DMS53 treated with DMSO at 0.1 percent for 48 hours (cell line): Measurements from ENCODE around the gene SLC6A8.
"Not testable (repeated sequence)": the region's sequence is repeated elsewhere in the genome, so short reads cannot be mapped to it uniquely, and the experiment has no call there.

Experiments used
- DNase-seq: peaks from one replicate; lab custom pipeline; 2025; ENCODE audit not compliant: unreplicated experiment; lab: John Stamatoyannopoulos, UW

Gene SLC6A8

GRCh38 chrX:153671589-153672530 lies 15.9 kb upstream of the SLC6A8 start:
- no peak for DNase-seq

GRCh38 chrX:153672531-153673427 lies 14.9 kb upstream of the SLC6A8 start:
- DNase-seq = no peak

GRCh38 chrX:153673428-153674218 lies 14.1 kb upstream of the SLC6A8 start, which contains the start of gene PNCK:
Gene PNCK, minus strand, starts transcription at chrX:153673813. Its CDS starts 737 bp downstream, at chrX:153673076.
- no peak for DNase-seq

DNA sequence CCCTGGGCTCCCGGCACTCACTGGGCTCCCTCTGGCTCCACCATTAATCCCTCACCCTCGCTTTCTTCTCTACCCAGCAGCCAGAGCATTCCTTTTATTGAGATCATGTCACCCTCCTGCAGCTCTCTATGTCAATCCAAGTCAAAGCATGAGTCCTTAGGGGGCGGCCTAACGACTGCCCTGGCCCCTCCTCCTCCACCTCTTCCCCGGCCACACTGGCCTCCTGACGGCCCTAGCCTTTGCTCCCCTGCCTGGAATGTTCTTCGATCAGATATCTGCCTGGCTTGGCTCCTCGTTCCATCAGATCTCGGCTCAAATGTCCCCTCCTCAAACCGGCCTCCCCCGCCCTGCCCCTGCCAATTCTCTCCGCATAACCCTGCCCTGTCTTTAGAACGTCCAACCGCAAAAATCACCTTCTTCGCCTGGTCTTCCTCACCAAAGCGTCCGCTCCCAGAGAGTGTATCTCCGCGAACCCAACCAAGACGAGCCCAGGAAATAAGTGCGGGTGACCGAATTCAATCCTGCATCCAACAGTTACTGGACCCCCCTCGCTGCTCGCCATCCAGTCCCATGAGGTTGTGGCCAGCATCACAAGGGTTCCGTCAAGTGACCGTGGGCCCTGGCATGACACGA lies 13.4 kb upstream of the SLC6A8 start:
- DNase-seq = no peak

DNA sequence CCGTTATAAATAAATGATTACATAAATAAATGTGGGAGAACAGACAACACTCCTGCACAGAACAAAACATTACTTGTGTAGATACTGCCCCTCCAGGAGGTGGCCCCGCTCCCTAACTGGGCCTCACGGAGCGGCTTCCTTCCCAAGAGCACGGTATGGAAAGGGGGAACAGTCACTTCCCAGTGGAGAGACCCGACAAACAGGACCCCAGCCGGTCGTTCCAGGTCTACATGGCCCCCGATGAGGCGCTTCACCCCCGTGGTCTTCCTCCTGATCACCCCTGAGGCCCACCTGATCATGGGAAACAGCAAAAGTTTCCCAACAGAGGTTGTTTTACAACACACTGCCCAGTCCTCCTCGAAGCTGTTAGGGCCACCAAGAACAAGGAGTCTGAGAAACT lies 6.6 kb upstream of the SLC6A8 start:
- DNase-seq = no peak

GRCh38 chrX:153683486-153683885 lies 4.2 kb upstream of the SLC6A8 start:
- not testable (repeated sequence) for DNase-seq

DNA sequence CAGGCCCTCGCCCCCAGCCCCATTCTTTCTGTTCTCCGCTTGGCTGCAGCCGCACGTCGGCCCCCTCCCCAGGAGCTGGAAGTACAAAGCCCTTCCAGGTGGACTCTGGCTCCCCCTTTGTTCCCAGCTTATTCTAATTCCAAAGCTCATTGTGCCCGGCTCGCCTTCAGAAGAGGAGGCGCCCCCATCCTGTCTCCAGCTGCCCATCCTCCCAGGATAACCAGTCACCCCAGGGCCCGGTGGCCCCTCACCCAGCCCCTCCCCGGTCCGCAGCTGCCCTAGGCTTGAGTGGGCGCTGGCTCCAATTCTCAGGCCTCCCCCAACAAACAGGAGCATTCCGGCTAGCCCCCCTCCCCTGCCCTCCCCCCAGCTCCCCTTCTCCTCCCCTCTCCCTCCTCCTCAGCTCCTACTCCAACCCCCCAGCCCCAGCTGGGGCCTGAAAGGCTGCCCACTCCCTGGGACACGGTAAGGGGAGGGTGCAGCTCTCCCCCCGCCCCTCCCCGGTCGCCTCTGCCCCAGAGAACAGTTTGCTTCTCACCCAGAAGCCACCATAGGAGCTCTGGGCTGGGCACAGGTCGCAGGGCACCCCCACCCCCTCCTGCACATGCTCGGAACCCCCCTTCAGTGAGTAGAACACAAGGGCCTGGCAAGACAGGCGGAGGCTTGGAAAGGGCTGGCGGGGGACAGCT lies 3.1 kb upstream of the SLC6A8 start:
- DNase-seq = no peak

GRCh38 chrX:153685156-153685536 lies 2.6 kb upstream of the SLC6A8 start:
- DNase-seq = no peak

DNA sequence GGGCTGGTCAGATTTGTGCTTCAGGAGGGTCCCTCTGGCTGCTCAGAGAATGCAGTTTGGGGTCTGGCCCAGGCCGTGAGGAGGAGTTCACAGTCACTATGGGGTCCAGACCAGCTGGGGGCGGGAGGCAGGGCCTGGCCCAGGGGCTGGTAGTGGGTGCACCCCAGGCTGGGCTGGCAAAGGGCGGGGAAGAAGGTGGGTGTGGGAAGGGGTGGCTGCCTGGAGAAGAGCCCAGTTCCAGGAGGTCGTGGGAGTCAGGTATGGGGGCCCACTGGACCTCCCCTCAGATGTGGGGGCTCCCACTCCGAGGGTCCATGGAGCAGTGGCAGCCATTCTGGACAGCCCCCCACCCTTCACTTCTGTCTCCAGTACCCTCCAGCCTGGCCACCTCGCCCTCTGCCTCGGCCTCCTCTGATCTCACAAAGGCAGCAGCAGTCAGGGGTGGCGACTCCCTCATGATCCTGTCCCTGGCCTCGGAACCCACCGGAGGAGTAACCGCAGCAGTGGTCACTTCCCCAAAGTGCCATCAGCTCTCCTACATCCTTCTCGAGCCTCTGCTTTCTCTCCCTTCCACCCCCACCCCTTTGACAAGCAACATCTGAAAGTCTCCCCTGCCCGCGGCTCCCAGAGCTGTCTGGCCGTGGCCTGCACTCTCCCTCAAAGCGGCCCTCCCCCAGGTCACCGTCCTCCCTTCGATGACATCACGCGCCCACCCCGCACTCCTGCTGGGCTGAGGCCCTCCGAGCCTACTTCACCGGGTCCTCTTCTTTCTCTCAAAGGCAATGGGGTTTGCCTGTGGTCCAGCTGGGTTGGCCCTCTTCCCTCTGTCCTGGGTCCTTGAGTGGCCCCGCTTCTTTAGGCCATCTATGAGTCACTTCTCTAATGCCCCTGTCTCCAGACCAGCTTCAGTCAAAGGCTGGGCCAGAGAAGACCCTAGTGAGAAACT lies 1.7 kb upstream of the SLC6A8 start:
- DNase-seq = no peak

DNA sequence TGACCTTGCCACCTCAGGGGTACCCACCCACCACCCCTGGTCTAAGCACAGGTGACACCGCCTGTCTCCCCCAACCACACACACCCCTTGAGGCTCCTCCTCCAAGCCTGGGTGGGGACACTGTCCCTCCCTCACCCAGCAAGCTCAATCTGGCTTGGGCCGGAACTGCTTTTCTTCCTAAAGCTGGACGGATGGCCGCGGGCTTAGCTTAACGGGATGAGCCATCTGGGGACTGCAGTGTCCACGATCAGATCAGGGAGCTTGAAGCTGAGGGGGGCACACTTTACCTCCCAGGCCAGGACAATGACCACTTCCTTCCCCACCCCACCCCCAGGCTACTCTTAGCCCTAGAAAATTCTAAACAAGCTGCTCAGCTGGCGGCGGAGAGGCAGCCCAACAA lies 1.0 kb upstream of the SLC6A8 start:
- no peak for DNase-seq

- no peak for DNase-seq
Observed at GRCh38 chrX:153688071-153688470, 345 bp downstream of the SLC6A8 start.

DNA sequence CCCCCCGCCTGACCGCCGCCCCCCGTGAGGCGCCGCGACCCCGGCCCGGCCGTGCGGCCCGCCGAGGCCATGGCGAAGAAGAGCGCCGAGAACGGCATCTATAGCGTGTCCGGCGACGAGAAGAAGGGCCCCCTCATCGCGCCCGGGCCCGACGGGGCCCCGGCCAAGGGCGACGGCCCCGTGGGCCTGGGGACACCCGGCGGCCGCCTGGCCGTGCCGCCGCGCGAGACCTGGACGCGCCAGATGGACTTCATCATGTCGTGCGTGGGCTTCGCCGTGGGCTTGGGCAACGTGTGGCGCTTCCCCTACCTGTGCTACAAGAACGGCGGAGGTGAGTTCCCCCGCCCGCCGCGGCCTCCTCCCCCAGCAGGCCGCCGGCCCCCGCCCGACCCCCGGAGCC lies 780 bp downstream of the SLC6A8 start:
- DNase-seq = no peak

DNA sequence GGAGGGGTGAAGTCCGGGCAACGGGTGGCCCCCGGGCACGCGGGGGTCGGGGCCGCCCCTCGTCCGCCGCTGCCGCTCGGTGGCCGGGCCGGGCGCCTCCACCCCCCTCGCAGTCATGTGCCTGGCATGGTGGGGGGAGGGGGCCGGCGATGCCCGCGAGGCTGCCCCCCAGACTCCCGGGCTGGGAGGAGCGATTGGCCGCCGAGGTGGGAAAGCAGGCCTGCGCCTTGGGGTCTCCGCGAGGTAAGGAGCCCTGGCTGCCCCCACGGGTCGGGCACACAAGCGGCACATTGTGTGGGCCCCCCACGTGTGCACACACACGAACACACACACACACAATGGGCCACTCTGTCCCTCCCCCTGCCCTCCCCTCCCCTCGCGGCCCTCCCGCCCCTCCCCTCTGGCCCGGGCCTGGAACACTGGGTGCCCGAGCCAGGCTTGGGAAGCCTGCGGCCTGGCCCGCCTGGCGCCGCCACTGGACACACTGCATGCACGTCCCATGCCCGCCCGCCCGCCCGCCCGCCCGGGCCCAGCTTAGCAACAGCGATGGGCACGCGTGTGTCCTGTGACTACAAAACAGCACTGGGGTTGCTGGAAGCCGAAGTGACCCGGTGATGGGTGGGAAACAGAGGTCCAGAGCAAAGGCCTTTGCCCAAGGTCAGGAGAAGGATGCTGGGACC lies 1.3 kb downstream of the SLC6A8 start:
- no peak for DNase-seq

DNA sequence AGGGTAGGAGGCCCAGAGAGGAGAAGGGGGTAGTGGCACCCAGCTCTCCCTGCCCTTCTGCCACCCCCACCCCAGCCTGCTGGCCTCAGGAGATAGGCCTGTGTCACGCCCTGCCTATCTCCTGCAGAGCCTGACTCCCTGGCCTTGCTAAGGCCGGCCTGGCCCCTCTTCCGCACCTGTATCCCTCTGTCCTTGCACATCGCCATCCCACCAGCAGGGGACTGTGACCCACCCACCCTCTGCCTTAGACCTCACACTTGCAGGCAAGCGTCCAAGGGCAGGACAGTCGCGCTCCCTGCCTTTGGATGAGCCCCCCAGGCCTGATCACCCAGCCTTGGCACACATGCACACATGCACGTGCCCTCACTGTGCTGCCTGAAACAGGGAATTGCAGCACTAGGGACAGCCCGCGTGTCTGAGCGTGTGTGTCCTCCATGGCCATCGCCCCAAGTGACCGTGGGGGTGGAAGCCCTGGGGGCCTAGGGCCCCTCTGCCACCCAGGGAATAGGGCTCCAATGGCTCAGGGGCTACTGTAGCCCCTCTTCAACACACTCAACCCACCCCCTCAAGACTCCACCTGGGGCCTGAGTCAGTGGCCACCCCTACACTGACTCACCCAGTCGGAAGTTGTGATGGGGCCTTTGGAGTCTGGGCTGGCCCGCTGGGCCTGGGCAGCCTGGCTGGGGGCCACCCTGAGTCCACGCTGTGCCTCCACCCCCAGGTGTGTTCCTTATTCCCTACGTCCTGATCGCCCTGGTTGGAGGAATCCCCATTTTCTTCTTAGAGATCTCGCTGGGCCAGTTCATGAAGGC lies 2.1 kb downstream of the SLC6A8 start:
- DNase-seq = no peak

DNA sequence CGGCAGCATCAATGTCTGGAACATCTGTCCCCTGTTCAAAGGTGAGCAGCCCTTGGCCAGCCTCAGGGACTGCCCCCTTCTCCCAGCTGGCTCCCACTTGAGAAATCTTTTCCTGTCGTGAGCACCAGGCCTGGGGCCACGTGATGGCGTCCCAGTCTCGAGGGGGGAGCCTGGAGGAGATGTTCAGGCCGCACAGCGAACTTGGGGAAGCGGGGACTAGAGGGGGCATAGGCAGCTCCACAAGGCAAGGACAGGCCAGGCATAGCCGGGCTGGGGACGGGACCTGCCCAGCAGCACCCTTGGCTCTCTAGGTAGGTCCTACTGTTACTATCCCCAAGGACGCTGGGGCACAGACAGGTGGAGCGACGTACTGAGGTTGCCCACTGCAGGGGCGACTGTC lies 2.7 kb downstream of the SLC6A8 start:
- DNase-seq = no peak

DNA sequence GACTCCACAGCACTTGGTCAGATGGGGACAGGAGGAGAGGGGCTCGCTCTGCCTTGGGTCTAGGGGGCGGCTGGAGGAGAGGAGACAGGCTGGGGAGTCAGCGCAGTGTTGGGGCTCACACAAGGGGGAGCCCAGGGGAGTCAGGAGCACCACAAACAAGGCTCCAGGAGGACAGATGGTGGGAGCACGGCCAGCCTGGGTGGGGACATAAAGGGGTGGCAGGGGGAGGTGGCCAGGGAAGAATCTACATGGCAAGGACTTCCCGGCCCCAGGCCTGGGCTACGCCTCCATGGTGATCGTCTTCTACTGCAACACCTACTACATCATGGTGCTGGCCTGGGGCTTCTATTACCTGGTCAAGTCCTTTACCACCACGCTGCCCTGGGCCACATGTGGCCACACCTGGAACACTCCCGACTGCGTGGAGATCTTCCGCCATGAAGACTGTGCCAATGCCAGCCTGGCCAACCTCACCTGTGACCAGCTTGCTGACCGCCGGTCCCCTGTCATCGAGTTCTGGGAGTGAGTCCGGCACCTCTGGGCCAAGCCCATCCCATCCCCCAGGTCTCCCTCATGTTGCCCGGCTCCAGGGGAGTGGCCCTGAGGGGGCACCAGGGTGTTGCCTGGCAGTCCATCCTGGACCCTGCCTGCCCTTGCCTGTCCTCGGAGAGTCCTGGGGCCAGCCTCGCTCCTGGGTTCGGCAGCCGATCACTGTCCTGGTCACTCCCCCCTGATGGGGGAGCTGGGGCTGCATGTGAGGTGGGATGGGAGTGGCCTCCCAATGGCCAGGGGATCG lies 3.5 kb downstream of the SLC6A8 start:
- DNase-seq = not testable (repeated sequence)

DNA sequence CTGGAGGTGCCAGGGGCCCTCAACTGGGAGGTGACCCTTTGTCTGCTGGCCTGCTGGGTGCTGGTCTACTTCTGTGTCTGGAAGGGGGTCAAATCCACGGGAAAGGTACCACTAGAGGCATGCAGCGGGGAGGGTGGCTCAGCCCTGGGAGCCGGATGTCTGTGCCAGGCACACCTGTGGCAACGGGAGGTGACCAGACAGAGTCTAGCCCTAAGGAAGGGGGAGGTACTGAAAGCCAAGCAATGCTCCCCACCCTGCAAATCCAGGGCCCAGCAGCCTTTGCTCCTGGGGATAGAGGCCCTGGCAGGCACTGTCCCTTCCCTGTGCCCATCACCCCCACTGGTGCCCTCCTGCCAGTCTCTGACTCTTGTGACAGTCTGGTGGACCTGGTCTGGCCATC lies 4.3 kb downstream of the SLC6A8 start:
- no peak for DNase-seq
